ACC112 (cell line): Measurements from ENCODE around the gene NCK2.
"Not testable (repeated sequence)": the region's sequence is repeated elsewhere in the genome, so short reads cannot be mapped to it uniquely, and the experiment has no call there.

Experiments used
- H2AFZ ChIP-seq: fragments of 200-600 bp; sonication (generic); one replicate; pipeline ENCODE4 v1.6.0; 2017; ENCODE audit warnings: antibody characterized with exemption, low read length; ENCODE audit not compliant: unreplicated experiment
- H3K27ac ChIP-seq: fragments of 200-600 bp; sonication (generic); 2 replicates; pipeline ENCODE4 v1.5.1; 2014; ENCODE audit warnings: low read depth, mild to moderate bottlenecking, antibody characterized with exemption, low read length, moderate library complexity
- H3K27me3 ChIP-seq: fragments of 200-600 bp; sonication (generic); 2 replicates; pipeline ENCODE4 v1.6.1; 2014; ENCODE audit warnings: mild to moderate bottlenecking, antibody characterized with exemption, low read length, moderate library complexity, mixed read lengths; ENCODE audit not compliant: insufficient read depth
- H3K36me3 ChIP-seq: fragments of 200-600 bp; sonication (generic); 2 replicates; pipeline ENCODE4 v1.6.1; 2016; ENCODE audit warnings: mild to moderate bottlenecking, antibody characterized with exemption, low read length, moderate library complexity, mixed read lengths; ENCODE audit not compliant: insufficient read depth
- H3K4me1 ChIP-seq: fragments of 200-600 bp; sonication (generic); one replicate; pipeline ENCODE4 v1.6.1; 2016; ENCODE audit warnings: low read length, mixed read lengths; ENCODE audit not compliant: insufficient read depth, unreplicated experiment, control insufficient read depth
- H3K4me3 ChIP-seq: fragments of 200-600 bp; sonication (generic); 2 replicates; pipeline ENCODE4 v1.5.1; 2014; ENCODE audit warnings: mild to moderate bottlenecking, low read depth, low read length
- H3K79me2 ChIP-seq: fragments of 200-600 bp; sonication (generic); one replicate; pipeline ENCODE4 v1.6.0; 2016; ENCODE audit warnings: low read length; ENCODE audit not compliant: control insufficient read depth, unreplicated experiment, insufficient read depth

The NCK2 gene

DNA sequence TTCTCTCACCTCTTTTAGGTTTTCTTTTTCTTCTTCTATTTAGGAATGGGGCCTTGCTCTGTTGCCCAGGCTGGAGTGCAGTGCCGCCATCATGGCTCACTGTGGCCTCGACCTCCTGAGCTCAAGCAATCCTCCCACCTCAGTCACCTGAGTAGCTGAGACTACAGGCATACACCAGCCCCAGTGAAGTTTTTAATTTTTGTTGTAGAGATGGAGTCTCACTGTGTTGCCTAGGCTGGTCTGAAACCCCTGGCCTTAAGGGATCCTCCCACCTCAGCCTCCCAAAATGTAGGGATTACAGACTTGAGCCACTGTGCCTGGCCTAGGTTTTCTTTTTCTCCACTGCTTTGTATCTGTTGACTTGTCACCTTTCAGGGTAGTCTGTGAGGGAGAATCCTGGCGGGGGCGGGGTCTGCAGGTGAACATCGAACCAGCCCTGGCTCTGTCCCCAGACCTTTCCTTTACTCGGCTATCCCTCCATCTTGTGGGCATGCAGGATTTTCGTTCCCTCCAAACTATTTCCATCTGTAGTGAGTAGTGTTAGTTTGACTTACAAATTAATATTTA lies 21.7 kb downstream of the NCK2 start:
- Histone ChIP-seq H3K4me3 (no peak overlapping the region), H2AFZ (no peak overlapping the region), H3K27me3 (no peaks in the 10 kb centered on the region), H3K79me2 (peaks cover 7% of the 10 kb centered on the region), H3K27ac (no peak overlapping the region), H3K36me3 (no peaks in the 10 kb centered on the region), H3K4me1 (no peaks in the 10 kb centered on the region)

DNA sequence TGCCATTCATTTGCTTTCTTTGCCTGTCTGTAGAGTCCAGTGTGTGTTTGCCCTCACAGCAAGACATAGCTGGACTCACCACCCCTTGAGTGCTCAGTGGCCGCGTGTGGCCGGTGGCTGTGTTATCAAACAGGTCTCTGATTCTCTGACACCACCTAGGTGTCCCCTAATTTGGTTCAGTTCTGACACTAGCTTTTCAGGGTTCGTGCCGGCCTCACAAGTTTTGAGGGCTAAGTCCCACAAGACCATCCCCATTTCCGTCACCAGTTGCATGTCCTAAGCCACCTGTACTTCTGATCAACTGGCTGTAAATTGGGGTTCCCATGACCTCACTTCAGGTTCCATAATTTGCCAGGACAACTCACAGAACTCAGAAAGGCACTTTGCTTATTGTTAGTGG lies 23.5 kb downstream of the NCK2 start:
- no peak overlapping the region for H3K4me3 ChIP-seq

DNA sequence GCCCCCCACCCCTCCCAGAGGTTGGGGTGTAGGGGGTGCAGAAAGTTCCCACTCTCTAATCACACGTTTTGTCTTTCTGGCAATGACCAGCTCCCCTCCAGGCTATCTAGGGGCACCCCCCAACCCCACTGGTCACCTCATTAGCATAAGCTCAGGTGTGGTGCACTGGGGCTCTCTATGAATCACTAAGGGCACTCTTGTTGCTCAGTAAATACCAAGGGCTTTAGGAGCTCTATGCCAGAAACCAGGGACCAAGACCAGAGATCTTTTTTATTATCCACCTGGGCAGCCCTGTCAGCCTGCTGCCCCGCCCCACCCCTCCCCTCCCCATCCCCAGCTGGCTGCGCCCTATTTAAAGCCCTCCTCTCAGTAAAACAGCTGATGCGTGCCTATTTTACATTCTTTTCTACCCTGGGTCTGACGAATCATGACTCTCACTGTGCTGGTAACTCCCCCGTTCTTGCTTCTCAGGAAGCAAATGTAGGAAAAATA lies 24.3 kb downstream of the NCK2 start:
- peaks cover 3% of the 10 kb centered on the region for H3K79me2 ChIP-seq
- H3K27me3 ChIP-seq = no peaks in the 10 kb centered on the region
- H3K4me1 ChIP-seq = no peaks in the 10 kb centered on the region
- no peak overlapping the region for H3K27ac ChIP-seq
- H3K36me3 ChIP-seq = no peaks in the 10 kb centered on the region
- no peak overlapping the region for H3K4me3 ChIP-seq
- no peak overlapping the region for H2AFZ ChIP-seq

More for the DNA sequence above, 23.5 kb downstream of the NCK2 start:
- Histone ChIP-seq H3K79me2 (peaks cover 3% of the 10 kb centered on the region), H3K4me1 (no peaks in the 10 kb centered on the region), H3K27ac (no peak overlapping the region), H2AFZ (no peak overlapping the region), H3K27me3 (no peaks in the 10 kb centered on the region), H3K36me3 (no peaks in the 10 kb centered on the region)

DNA sequence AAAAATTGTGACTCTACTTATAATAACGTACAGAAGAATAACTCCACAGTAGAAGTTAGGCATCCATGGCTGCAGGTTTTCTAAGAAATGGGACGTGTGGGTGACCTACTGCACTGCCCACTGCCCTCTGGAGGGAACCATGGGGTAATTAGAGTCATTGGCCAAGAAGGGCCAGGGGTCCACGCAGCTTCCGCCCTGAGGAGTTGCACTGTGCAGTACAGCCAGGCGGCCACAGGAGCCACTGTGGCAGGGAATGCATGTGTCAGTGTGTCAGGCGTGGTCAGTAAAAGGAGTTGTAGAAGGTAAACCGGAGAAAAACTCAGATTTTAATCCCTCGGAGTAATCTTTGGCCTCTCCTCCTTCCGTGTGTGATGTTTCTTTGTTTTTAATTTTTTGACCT lies 24.8 kb downstream of the NCK2 start:
- no peak overlapping the region for H3K27ac ChIP-seq
- no peak overlapping the region for H3K4me3 ChIP-seq
- no peaks in the 10 kb centered on the region for H3K4me1 ChIP-seq
- no peak overlapping the region for H2AFZ ChIP-seq
- peaks cover 3% of the 10 kb centered on the region for H3K79me2 ChIP-seq
- H3K27me3 ChIP-seq = no peaks in the 10 kb centered on the region
- no peaks in the 10 kb centered on the region for H3K36me3 ChIP-seq

DNA sequence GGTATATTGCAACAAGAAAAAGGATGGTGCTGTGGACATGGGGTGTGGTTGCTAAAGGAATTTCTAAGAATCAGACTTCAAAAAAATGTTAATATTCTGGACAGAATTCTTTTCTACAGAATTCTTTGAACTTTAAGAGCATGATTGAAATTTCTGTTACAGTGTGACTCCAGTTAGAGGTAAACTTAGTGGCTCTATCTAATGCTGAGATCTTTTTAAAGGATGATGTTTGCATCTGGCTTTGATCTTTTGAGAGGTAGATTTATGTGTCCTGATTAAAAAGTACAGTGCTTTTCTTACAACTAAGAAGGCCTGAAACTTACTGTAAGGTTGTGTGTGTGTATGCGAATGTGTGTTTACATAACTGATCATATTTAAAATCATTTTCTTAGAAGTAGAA lies 25.4 kb downstream of the NCK2 start:
- no peaks in the 10 kb centered on the region for H3K36me3 ChIP-seq
- no peak overlapping the region for H3K4me3 ChIP-seq
- H3K27me3 ChIP-seq = no peaks in the 10 kb centered on the region
- no peak overlapping the region for H2AFZ ChIP-seq
- H3K27ac ChIP-seq = no peak overlapping the region
- H3K4me1 ChIP-seq = no peaks in the 10 kb centered on the region
- H3K79me2 ChIP-seq = peaks cover 3% of the 10 kb centered on the region

DNA sequence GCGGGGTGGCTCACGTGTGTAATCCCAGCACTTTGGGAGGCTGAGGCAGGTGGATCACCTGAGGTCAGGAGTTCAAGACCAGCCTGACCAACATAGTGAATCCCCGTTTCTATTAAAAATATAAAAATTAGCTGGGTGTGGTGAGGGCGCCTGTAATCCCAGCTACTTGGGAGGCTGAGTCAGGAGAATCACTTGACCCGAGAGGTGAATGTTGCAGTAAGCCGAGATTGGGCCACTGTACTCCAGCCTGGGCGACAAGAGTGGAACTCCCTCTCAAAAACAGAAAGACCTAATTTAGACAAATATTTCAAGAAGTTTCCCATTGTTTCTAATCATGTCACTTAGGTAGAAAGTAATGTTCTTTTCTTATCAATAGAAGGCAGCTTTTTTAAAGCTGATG lies 26.6 kb downstream of the NCK2 start:
- not testable (repeated sequence) for H3K36me3 ChIP-seq, H3K79me2 ChIP-seq, H2AFZ ChIP-seq, H3K4me1 ChIP-seq, H3K4me3 ChIP-seq, H3K27me3 ChIP-seq, H3K27ac ChIP-seq

DNA sequence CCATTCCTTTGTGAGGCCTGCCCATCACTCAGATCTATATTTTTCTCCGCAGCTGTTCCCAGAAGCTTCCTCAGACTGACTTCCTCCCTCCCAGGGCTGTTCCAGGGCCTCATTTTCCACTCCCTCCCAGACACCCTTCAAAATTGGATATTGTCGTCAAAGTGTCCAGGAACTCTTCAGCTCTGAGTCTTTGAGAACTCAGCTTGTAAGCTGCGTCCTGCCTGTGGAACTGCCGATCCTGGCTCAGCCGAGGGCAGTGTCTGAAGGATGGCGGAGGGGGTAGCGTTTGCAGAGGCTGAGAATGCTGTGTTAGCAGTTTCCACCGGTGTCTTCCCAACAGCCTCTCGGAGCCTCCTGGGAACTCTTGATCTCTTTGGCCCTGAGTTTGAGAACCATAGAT lies 27.1 kb downstream of the NCK2 start:
- peaks cover 3% of the 10 kb centered on the region for H3K79me2 ChIP-seq
- H3K4me3 ChIP-seq = no peak overlapping the region
- H3K36me3 ChIP-seq = no peaks in the 10 kb centered on the region
- no peak overlapping the region for H2AFZ ChIP-seq
- H3K4me1 ChIP-seq = no peaks in the 10 kb centered on the region
- H3K27me3 ChIP-seq = no peaks in the 10 kb centered on the region
- H3K27ac ChIP-seq = no peak overlapping the region

DNA sequence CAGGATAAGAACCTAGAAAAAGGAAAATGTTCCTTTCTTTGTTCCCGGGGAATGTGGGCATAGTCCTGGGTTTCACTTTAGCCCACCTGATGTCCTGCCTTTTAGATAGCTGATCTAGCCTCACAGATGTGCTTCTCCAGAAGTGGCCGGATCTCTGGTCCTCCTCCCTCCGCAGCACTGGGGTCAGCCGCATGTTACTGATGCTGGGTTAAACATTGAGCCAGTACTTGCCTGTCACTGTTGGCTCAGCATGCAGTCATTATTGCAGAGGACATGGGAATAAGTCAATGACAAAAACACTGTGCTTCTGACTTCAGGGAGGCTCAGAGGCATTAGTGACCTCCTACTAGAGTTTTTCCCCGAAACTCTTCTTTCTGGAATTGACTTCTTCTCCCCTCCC lies 27.6 kb downstream of the NCK2 start:
- Histone ChIP-seq H3K27me3 (no peaks in the 10 kb centered on the region), H3K4me1 (no peaks in the 10 kb centered on the region), H3K79me2 (peaks cover 3% of the 10 kb centered on the region), H2AFZ (no peak overlapping the region), H3K27ac (no peak overlapping the region), H3K4me3 (no peak overlapping the region), H3K36me3 (no peaks in the 10 kb centered on the region)

DNA sequence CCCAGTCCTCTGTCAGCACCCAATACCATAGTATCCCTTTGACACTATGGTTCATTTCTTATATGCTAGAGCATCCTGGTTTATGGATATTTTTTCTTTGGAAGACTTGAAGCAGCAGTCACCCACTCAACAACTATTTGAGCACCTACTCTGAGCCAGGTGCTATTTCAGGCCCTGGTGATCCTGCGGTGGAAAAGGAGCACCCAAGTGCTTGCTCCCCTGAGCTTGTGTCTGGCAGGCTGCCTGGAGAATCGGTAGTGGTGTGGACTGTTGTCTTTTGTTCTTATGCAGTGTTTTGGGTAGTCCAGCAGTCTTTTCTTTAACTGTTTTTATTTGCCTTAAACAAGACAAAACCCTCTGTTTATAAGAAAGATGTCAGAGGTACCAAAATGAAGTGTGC lies 28.9 kb downstream of the NCK2 start:
- no peaks in the 10 kb centered on the region for H3K4me1 ChIP-seq
- H3K27ac ChIP-seq = no peak overlapping the region
- H3K27me3 ChIP-seq = no peaks in the 10 kb centered on the region
- no peak overlapping the region for H2AFZ ChIP-seq
- H3K36me3 ChIP-seq = no peaks in the 10 kb centered on the region
- no peak overlapping the region for H3K4me3 ChIP-seq
- H3K79me2 ChIP-seq = peaks cover 3% of the 10 kb centered on the region

DNA sequence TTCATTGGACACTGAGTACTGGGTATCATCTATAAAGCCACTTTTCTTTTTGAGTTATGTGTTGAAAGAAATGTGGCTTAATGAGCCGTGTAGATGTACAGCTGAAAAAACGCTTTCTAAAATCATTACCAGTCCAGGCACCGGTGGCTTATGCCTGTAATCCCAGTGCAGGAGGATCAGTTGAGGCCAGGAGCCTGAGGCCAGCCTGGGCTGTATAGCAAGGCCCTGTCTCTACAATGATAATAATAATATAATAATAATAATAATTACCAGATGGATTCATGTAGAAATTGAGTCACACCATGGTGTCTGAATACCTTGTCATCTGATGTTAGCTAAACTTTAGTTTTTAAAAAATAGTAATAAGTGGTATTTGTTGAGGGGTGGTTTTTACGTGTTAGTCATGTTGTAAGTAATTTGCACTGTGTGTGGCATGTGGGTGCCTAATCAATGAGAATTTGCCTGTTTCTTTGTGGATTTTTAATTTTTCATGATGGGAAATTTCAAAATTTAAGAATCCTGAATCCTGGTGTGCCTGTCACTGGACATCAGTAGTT lies 30.1 kb downstream of the NCK2 start:
- Histone ChIP-seq H3K79me2 (peaks cover 3% of the 10 kb centered on the region), H3K4me1 (no peaks in the 10 kb centered on the region), H3K27me3 (no peaks in the 10 kb centered on the region), H3K4me3 (no peak overlapping the region), H3K36me3 (no peaks in the 10 kb centered on the region), H3K27ac (no peak overlapping the region), H2AFZ (no peak overlapping the region)

DNA sequence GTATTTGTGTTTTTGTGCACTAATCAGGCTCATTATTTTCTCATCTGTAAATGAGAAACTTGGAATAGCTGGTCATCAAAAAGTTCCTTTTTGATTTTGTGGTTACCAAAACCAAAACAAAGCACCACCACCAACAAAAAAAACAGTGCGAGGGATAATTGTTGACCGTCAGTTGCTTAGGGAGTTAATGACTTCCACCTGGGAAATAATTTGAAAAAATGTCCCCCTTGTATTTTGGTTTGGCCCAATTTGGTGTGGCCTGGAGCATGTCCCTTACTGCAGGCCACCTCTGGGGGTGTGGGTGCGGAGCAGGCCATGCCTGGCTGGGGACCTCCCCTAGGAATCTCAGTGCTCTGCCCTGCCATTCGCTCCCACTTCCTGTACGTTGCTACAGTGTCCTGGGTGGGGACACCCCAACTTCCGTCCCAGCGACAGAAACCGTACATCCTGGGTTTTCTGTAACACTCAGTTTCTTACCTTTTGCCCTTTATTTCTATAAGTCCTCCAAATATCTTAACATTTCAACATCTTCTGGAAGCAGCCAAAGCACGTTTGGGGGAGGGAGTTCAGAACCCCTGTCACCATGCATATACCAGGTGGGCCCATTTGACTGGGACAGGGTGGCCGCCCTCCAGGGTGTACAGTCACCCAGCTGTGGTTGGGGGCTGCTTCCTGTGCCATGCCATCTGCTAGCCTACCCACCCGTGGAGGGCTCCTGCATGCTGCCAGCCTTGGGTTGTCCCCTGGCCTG lies 31.3 kb downstream of the NCK2 start:
- no peak overlapping the region for H3K4me3 ChIP-seq
- H3K27ac ChIP-seq = no peak overlapping the region
- no peaks in the 10 kb centered on the region for H3K27me3 ChIP-seq
- H3K4me1 ChIP-seq = no peaks in the 10 kb centered on the region
- no peaks in the 10 kb centered on the region for H3K36me3 ChIP-seq
- H3K79me2 ChIP-seq = peaks cover 3% of the 10 kb centered on the region
- H2AFZ ChIP-seq = no peak overlapping the region
